Stimulated activated naive CD8-positive, alpha-beta T cell treated with anti-CD3 and anti-CD28 coated beads, Interleukin-15, Interleukin-2, amounts not matched to agents 100 U/mL and 50 U/mL, for 24 hours (primary cell): Measurements from ENCODE around the gene RABAC1.

Source experiments
- ATAC-seq: fragments of 150-1000 bp; cut with Tn5 transposase; one replicate; pipeline ENCODE4 v1.10.0; 2021
- DNase-seq: peaks from one replicate; pipeline ENCODE4 v3.0.0; 2021

Gene RABAC1

GRCh38 chr19:41988947-41989346 is 29.8 kb upstream of the RABAC1 start:
- DNase-seq (no peak), ATAC-seq (no peak)

- no peak for DNase-seq
- ATAC-seq = no peak
Observed at GRCh38 chr19:41987141-41987860, 28.2 kb upstream of the RABAC1 start.

GRCh38 chr19:41984961-41985360 is 25.8 kb upstream of the RABAC1 start:
- ATAC-seq (no peak), DNase-seq (no peak)

GRCh38 chr19:41981724-41982123 is 22.6 kb upstream of the RABAC1 start:
- ATAC-seq (no peak), DNase-seq (no peak)

- no peak for DNase-seq
- no peak for ATAC-seq
Observed at GRCh38 chr19:41978470-41978869, 19.3 kb upstream of the RABAC1 start.

GRCh38 chr19:41977916-41978315 is 18.8 kb upstream of the RABAC1 start:
- no peak for ATAC-seq

GRCh38 chr19:41974652-41975051 is 15.5 kb upstream of the RABAC1 start:
- DNase-seq = no peak
- no peak for ATAC-seq

More at GRCh38 chr19:41977916-41978315, 18.8 kb upstream of the RABAC1 start:
- no peak for DNase-seq

- no peak for ATAC-seq
- DNase-seq = no peak
Observed at GRCh38 chr19:41971363-41971762, 12.2 kb upstream of the RABAC1 start.

GRCh38 chr19:41969772-41970458 is 10.8 kb upstream of the RABAC1 start:
- DNase-seq (no peak), ATAC-seq (no peak)

GRCh38 chr19:41968751-41969595 is 9.9 kb upstream of the RABAC1 start:
- DNase-seq (no peak), ATAC-seq (no peak)

- ATAC-seq (no peak), DNase-seq (no peak)
Observed at GRCh38 chr19:41967054-41967783, 8.1 kb upstream of the RABAC1 start.

GRCh38 chr19:41965106-41965505 is 6.0 kb upstream of the RABAC1 start:
- no peak for ATAC-seq
- DNase-seq = no peak

GRCh38 chr19:41960973-41961372 is 1.9 kb upstream of the RABAC1 start:
- no peak for ATAC-seq
- DNase-seq = no peak

- ATAC-seq (peak; percentile 60), DNase-seq (peak; percentile 91)
Observed at GRCh38 chr19:41958367-41959055, 610 bp downstream of the RABAC1 start.

GRCh38 chr19:41957838-41958366 is 1.2 kb downstream of the RABAC1 start:
- no peak for ATAC-seq
- DNase-seq = peak; percentile 52

GRCh38 chr19:41957161-41957837 is 1.8 kb downstream of the RABAC1 start:
- no peak for ATAC-seq
- DNase-seq = no peak

GRCh38 chr19:41956621-41957020 is 2.5 kb downstream of the RABAC1 start:
- DNase-seq = no peak
- ATAC-seq = no peak

- no peak for DNase-seq
- ATAC-seq = no peak
Observed at GRCh38 chr19:41955521-41955920, 3.6 kb downstream of the RABAC1 start.

GRCh38 chr19:41951686-41952172 is 7.4 kb downstream of the RABAC1 start:
- DNase-seq (peak; percentile 95), ATAC-seq (peak; percentile 81)

- ATAC-seq (no peak), DNase-seq (no peak)
Observed at GRCh38 chr19:41947091-41947490, 12.0 kb downstream of the RABAC1 start.
